HG03558 (cell line): ENCODE data around the gene SEMA3A.
"Not testable (repeated sequence)": the region's sequence is repeated elsewhere in the genome, so short reads cannot be mapped to it uniquely, and the experiment has no call there.

Source experiments
- ATAC-seq: cut with Tn5 transposase; IDR thresholded peaks from one replicate; pipeline ENCODE4 v1.9.1; 2021; ENCODE audit warnings: moderate number of reproducible peaks; ENCODE audit not compliant: unreplicated experiment; ENCODE audit errors: extremely low read depth

Gene SEMA3A

GRCh38 chr7:84159435-84159834 is 35.2 kb downstream of the SEMA3A start:
- ATAC-seq: no peak

GRCh38 chr7:84157171-84157570 is 37.4 kb downstream of the SEMA3A start:
- no peak for ATAC-seq

GRCh38 chr7:84154991-84155781 is 39.4 kb downstream of the SEMA3A start:
- no peak for ATAC-seq

GRCh38 chr7:84152995-84153394 is 41.6 kb downstream of the SEMA3A start:
- ATAC-seq: no peak

- ATAC-seq: not testable (repeated sequence)
Measured at GRCh38 chr7:84150370-84150769, 44.2 kb downstream of the SEMA3A start.

GRCh38 chr7:84149573-84149972 is 45.0 kb downstream of the SEMA3A start:
- ATAC-seq: no peak

GRCh38 chr7:84145892-84146291 is 48.7 kb downstream of the SEMA3A start:
- no peak for ATAC-seq

- no peak for ATAC-seq
Measured at GRCh38 chr7:84144935-84145334, 49.7 kb downstream of the SEMA3A start.

- ATAC-seq: no peak
Measured at GRCh38 chr7:84144480-84144879, 50.1 kb downstream of the SEMA3A start.

GRCh38 chr7:84142726-84143125 is 51.9 kb downstream of the SEMA3A start:
- no peak for ATAC-seq

GRCh38 chr7:84139986-84140729 is 54.4 kb downstream of the SEMA3A start:
- ATAC-seq: no peak

- ATAC-seq: no peak
Measured at GRCh38 chr7:84138411-84138810, 56.2 kb downstream of the SEMA3A start.

- no peak for ATAC-seq
Measured at GRCh38 chr7:84137812-84138211, 56.8 kb downstream of the SEMA3A start.

- no peak for ATAC-seq
Measured at GRCh38 chr7:84136809-84137208, 57.8 kb downstream of the SEMA3A start.

- no peak for ATAC-seq
Measured at GRCh38 chr7:84136336-84136735, 58.3 kb downstream of the SEMA3A start.

- no peak for ATAC-seq
Measured at GRCh38 chr7:84134169-84134568, 60.4 kb downstream of the SEMA3A start.

- no peak for ATAC-seq
Measured at GRCh38 chr7:84125654-84126053, 68.9 kb downstream of the SEMA3A start.

- ATAC-seq: no peak
Measured at GRCh38 chr7:84123965-84124547, 70.5 kb downstream of the SEMA3A start.

- no peak for ATAC-seq
Measured at GRCh38 chr7:84122582-84123360, 71.8 kb downstream of the SEMA3A start.

- ATAC-seq: no peak
Measured at GRCh38 chr7:84117304-84117703, 77.3 kb downstream of the SEMA3A start.
